A549 (cell line): ENCODE results near the gene IMP4. TPM values are rescaled to one million over a fixed set of nuclear protein-coding genes. Genes with fewer than 3 reads are reported as not detected.

Experiments
- ATAC-seq, 2 experiments: fragments of 200-7000 bp in 1 of 2; fragments of >200 bp in 1 of 2; cut with Nextera tagmentation in 1 of 2; cut with Tn5 transposase in 1 of 2; 3 replicates each; pipeline versions ENCODE4 v1.8.0 to v1.9.1; 2018 to 2020; ENCODE audit warnings: mild to moderate bottlenecking in 1 of 2, moderate library complexity in 1 of 2
- CTCF ChIA-PET: fragments of 300-600 bp; sonication (Branson Sonifier 250); formaldehyde crosslinking; extraction: SDS; loops from one replicate; lab custom pipeline; 2021; ENCODE audit warnings: antibody characterized with exemption, inconsistent platforms; lab: Yijun Ruan, JAX
- POLR2A ChIA-PET: fragments of 350-600 bp; formaldehyde crosslinking; extraction: SDS; loops from one replicate; lab custom pipeline; 2021; ENCODE audit warnings: antibody characterized with exemption, inconsistent platforms; lab: Yijun Ruan, JAX
- DNase-seq, 2 experiments: peaks; one replicate each; pipeline versions ENCODE4 v3.0.0 to v3.0.0-alpha.2; 2011 to 2016; ENCODE audit warnings: low read depth in 1 of 2, low spot score in 1 of 2
- FAIRE-seq: peaks from 2 replicates; lab custom pipeline; 2011; peaks lifted over from hg19 to GRCh38; lab: Jason Lieb, UNC
- H3K27ac ChIP-seq, 2 experiments: fragments of >200 bp; sonication (Bioruptor Twin); formaldehyde crosslinking; 3 replicates each; pipeline ENCODE4 v1.5.1; 2016 to 2017
- H3K4me1 ChIP-seq: fragments of >200 bp; sonication (Bioruptor Twin); formaldehyde crosslinking; 3 replicates; pipeline ENCODE4 v1.6.1; 2016
- H3K4me2 ChIP-seq: fragments of >200 bp; sonication (Bioruptor Twin); formaldehyde crosslinking; 3 replicates; pipeline ENCODE4 v1.6.1; 2016
- H3K4me3 ChIP-seq: fragments of >200 bp; sonication (Bioruptor Twin); formaldehyde crosslinking; 3 replicates; pipeline ENCODE4 v1.5.1; 2016
- H3K9me3 ChIP-seq: fragments of >200 bp; sonication (Bioruptor Twin); formaldehyde crosslinking; 3 replicates; pipeline ENCODE4 v1.6.1; 2016
- BHLHE40 ChIP-seq: IDR thresholded peaks from 2 replicates; pipeline ENCODE4 v1.6.1; 2012; ENCODE audit warnings: low read depth, low read length, inconsistent platforms
- CBX2 ChIP-seq: fragments of 200-600 bp; sonication (generic); IDR thresholded peaks from 2 replicates; pipeline ENCODE4 v1.6.1; 2016; ENCODE audit warnings: low read depth, mild to moderate bottlenecking, borderline replicate concordance
- CHD4 ChIP-seq: fragments of 200-600 bp; sonication (generic); IDR thresholded peaks from 2 replicates; pipeline ENCODE4 v1.6.1; 2016; ENCODE audit warnings: antibody characterized with exemption, mild to moderate bottlenecking, borderline replicate concordance
- FOSL2 ChIP-seq, 2 experiments: fragments of 450-650 bp in 1 of 2; fragments of >200 bp in 1 of 2; sonication (Bioruptor Twin) in 1 of 2; formaldehyde crosslinking; IDR thresholded peaks; 2 replicates each; pipeline versions ENCODE4 v1.5.0 to v1.6.1; 2016 to 2020; ENCODE audit warnings: mild to moderate bottlenecking in 1 of 2, moderate library complexity in 1 of 2
- FOXS1 ChIP-seq: fragments of 250-450 bp; sonication (Bioruptor Pico); IDR thresholded peaks from 2 replicates; pipeline ENCODE4 v1.5.0; 2020; ENCODE audit warnings: mild to moderate bottlenecking, moderate library complexity
- GATA3 ChIP-seq: IDR thresholded peaks from 2 replicates; pipeline ENCODE4 v1.6.1; 2012; ENCODE audit warnings: borderline replicate concordance
- HEYL ChIP-seq: fragments of 250-450 bp; sonication (Bioruptor Pico); IDR thresholded peaks from 2 replicates; pipeline ENCODE4 v1.8.0; 2021; ENCODE audit warnings: mild to moderate bottlenecking, moderate library complexity
- HOXA7 ChIP-seq: fragments of 250-450 bp; sonication (Bioruptor Pico); IDR thresholded peaks from 2 replicates; pipeline ENCODE4 v1.5.0; 2020; ENCODE audit warnings: mild to moderate bottlenecking, moderate library complexity
- HOXB13 ChIP-seq: fragments of 250-450 bp; sonication (Bioruptor Pico); IDR thresholded peaks from 2 replicates; pipeline ENCODE4 v1.5.0; 2020; ENCODE audit warnings: low read depth, mild to moderate bottlenecking, moderate library complexity
- JUNB ChIP-seq: fragments of >200 bp; sonication (Bioruptor Twin); formaldehyde crosslinking; IDR thresholded peaks from 2 replicates; pipeline ENCODE4 v1.6.1; 2016
- KDM1A ChIP-seq: fragments of 200-600 bp; sonication (generic); IDR thresholded peaks from 2 replicates; pipeline ENCODE4 v1.6.1; 2016; ENCODE audit warnings: low read depth, mild to moderate bottlenecking
- KDM5A ChIP-seq: fragments of 200-600 bp; sonication (generic); IDR thresholded peaks from 2 replicates; pipeline ENCODE4 v1.6.1; 2016; ENCODE audit warnings: antibody characterized with exemption, mild to moderate bottlenecking
- PHF8 ChIP-seq: fragments of 200-600 bp; sonication (generic); IDR thresholded peaks from 2 replicates; pipeline ENCODE4 v1.6.1; 2016; ENCODE audit warnings: low read depth, mild to moderate bottlenecking, antibody characterized with exemption, moderate library complexity, borderline replicate concordance
- POLR2A ChIP-seq: IDR thresholded peaks from 2 replicates; pipeline ENCODE4 v1.6.1; 2012; ENCODE audit warnings: mild to moderate bottlenecking, low read length
- RARB ChIP-seq: fragments of 250-450 bp; sonication (Bioruptor Pico); IDR thresholded peaks from 2 replicates; pipeline ENCODE4 v1.8.0; 2021; ENCODE audit warnings: mild to moderate bottlenecking, moderate library complexity
- RCOR1 ChIP-seq: fragments of 150-350 bp; IDR thresholded peaks from 2 replicates; pipeline ENCODE4 v1.6.1; 2014; ENCODE audit warnings: antibody characterized with exemption, low read length, low read depth
- TFCP2L1 ChIP-seq: fragments of 250-450 bp; sonication (Bioruptor Pico); IDR thresholded peaks from 2 replicates; pipeline ENCODE4 v1.5.0; 2021; ENCODE audit warnings: mild to moderate bottlenecking
- ZC3H11A ChIP-seq: fragments of 450-650 bp; IDR thresholded peaks from 2 replicates; pipeline ENCODE4 v1.6.1; 2014; ENCODE audit warnings: antibody characterized with exemption, mild to moderate bottlenecking
- WGBS: methylation state at CpG from one replicate; pipeline ENCODE4 v1.1.6; 2017; ENCODE audit errors: missing lambda C conversion rate; 5-methylcytosine and 5-hydroxymethylcytosine counted together
- polyA plus RNA-seq, 4 experiments: library from polyadenylated mRNA; depleted of rRNA in 3 of 4; stranded (reverse); fragments of >200 nt; fragmentation: RNase III in 1 of 4; extraction: RNeasy Plus Mini Kit Qiagen cat#74134 plus additional on column Dnase treatment in 1 of 4; gene quantifications; 2 replicates in 3 of 4; 3 replicates in 1 of 4; pipeline ENCODE4 v1.2.3, GENCODE V29; 2011 to 2017
- TF ChIP-seq, protein P1 (sequence below): fragments of 150-350 bp; IDR thresholded peaks from 2 replicates; pipeline ENCODE4 v1.6.1; 2014; ENCODE audit warnings: low read depth, mild to moderate bottlenecking, low read length
- TF ChIP-seq, protein P2 (sequence below): fragments of 250-450 bp; sonication (Bioruptor Pico); IDR thresholded peaks from 2 replicates; pipeline ENCODE4 v1.5.0; 2020; ENCODE audit warnings: low read depth, mild to moderate bottlenecking, moderate library complexity

Gene IMP4
- polyA plus RNA-seq, 2 of the 4 experiments (the other 2 are of a cell fraction), result 113 to 149 TPM

DNA sequence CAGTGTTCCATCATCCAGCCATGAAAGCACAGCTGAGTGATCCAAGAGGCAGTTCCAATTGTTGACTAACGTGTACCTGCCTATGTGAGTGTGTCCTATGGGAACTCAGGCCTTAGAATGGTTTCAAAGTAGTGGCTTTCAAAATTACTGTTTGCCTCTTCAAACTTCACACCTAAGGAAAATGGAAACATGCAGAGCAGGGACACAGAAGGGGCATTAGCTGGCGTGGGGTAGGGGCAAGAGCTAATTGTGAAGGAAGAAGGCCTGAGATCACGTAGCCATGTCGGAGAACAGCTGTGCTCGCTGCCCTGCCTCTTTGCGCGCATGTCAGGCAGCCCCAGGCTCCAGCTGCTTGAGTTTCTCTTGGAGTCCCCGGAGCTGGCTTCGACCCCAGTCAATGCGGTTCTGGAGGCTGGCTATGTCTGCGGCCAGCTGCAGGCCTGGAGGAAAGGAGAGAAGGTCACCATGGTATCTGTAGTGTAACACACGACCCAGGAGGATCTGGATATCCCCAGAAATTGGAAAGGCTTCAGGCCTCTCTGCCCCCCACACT is 3.8 kb upstream of the IMP4 start:
- ATAC-seq (no peak), DNase-seq (no peak), FAIRE-seq (no peak)
- 93% methylated on average over 12 of the region's 12 CpGs for WGBS
- Histone ChIP-seq H3K4me2 (no peak overlapping the region), H3K27ac (no peak overlapping the region), H3K4me1 (peaks cover 15% of the 10 kb centered on the region), H3K9me3 (no peaks in the 10 kb centered on the region)
- POLR2A ChIA-PET, result interaction anchor here (0.6 kb wide), 1 partner anchor 193 kb away, joined by 4 read pairs; no protein-coding TSS in a partner anchor
- TF ChIP-seq TFCP2L1, result no peak
- no peak for TF ChIP-seq BHLHE40
- TF ChIP-seq FOXS1 (CRISPR knock-in tag), result no peak
- TF ChIP-seq, protein P1, sequence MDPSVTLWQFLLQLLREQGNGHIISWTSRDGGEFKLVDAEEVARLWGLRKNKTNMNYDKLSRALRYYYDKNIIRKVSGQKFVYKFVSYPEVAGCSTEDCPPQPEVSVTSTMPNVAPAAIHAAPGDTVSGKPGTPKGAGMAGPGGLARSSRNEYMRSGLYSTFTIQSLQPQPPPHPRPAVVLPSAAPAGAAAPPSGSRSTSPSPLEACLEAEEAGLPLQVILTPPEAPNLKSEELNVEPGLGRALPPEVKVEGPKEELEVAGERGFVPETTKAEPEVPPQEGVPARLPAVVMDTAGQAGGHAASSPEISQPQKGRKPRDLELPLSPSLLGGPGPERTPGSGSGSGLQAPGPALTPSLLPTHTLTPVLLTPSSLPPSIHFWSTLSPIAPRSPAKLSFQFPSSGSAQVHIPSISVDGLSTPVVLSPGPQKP, result no peak
- TF ChIP-seq HOXA7 (CRISPR knock-in tag), result no peak
- TF ChIP-seq KDM5A, result no peak
- no peak for TF ChIP-seq FOSL2 (IDR thresholded peaks at IDR 0.05)
- no peak for TF ChIP-seq FOSL2 (CRISPR knock-in tag; IDR thresholded peaks at IDR 0.05)
- TF ChIP-seq KDM1A, result no peak
- TF ChIP-seq, all 56 proteins: peak for 0
- no peak overlapping the region for H3K4me3 ChIP-seq
- CTCF ChIA-PET, result interaction anchor here (1.4 kb wide), 1 partner anchor 17 kb away, joined by 3 read pairs; the partner anchor contains the start of gene PTPN18

DNA sequence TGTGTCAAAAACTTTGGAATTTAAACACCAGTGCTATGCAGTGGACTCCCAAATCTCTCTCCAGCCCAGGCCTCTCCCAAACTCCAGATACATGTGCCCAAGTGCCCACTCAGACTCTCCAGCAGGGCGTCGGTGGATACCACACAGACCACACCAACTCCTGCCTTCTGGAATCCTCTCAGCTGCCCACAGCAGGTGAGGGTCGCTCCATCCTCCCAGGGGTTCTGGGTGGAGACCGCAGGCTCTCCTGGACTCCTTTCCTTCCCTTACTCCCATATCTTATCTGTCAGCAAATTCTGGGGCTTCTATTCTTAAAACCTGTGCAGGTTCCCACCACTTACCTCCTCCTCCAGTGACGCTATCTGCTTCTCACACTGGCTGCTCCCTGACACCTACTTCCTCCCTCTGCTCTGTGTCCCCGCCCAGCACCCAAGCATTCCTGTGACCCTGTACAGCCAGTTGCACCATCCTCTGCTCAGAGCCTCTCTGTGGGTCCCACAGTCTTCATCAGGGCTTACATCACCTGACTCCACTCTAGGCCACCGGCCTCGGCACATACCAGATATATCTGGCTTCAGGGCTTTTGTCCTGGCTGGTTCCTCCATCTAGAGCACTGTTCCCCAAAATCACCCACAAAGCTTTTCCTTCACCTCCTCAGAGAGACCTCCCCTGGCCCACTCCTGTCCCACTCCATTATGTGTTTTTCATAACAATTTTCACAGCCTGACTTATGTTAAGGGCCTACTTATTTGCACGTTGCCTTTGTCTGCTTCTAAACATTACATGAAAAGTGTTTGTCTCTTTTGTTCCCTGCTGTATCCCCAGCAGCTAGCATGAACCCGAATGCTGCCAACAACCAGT is 2.6 kb upstream of the IMP4 start:
- FAIRE-seq (no peak), ATAC-seq (no peak)
- Histone ChIP-seq H3K4me3 (no peak overlapping the region), H3K4me2 (no peak overlapping the region), H3K9me3 (no peaks in the 10 kb centered on the region), H3K27ac (no peak overlapping the region)
- TF ChIP-seq CBX2 (no peak), RCOR1 (no peak), HEYL (CRISPR knock-in tag) (no peak), JUNB (no peak), ZC3H11A (no peak), KDM5A (no peak), TFCP2L1 (no peak), GATA3 (no peak), HOXB13 (CRISPR knock-in tag) (no peak), CHD4 (no peak)
- TF ChIP-seq, all 56 proteins: peak for 0
- WGBS, result 96% methylated on average over 10 of the region's 10 CpGs
- no peak for DNase-seq
- H3K4me1 ChIP-seq, result peaks cover 20% of the 10 kb centered on the region
- ChIA-PET POLR2A (no interaction called here), CTCF (interaction anchor here (1.2 to 4.1 kb wide), 3 partner anchors 16 to 159 kb away, joined by 3 to 18 read pairs (median 6); partner anchors contain the start of genes PTPN18 and SMPD4)

DNA sequence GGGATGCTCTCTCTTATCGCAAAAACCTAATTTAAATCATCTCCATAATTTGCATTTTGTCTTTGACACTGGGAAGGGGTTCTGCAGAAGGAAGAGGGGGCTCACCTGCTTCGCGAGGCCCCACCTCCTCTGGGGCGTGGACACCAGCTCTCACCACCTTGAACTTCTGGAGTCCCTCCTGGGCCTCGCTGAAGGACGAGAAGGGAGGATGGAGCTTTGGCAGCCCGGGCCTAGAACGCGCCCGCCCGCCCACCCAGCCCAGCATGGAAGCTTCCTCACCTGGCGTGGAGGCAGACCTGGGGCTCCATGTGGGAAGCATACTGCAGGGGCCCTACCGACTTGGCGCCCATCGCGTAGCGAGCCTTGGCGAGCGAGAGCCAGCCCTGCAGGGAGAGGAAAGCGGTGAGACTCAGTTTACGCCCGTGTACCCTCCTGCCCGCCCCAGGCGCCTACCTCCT is 1.1 kb upstream of the IMP4 start:
- FAIRE-seq, result no peak
- peak overlapping the region; percentile 90 to 95 for H3K27ac ChIP-seq

More for the DNA sequence above, 1.1 kb upstream of the IMP4 start:
- H3K4me1 ChIP-seq, result peaks cover 20% of the 10 kb centered on the region
- ATAC-seq, result peak; percentile 5 to 10; a peak in 5 of 6 replicates
- no peak for TF ChIP-seq PHF8
- TF ChIP-seq FOXS1 (CRISPR knock-in tag), result no peak
- no peak for TF ChIP-seq FOSL2 (IDR thresholded peaks at IDR 0.05)
- TF ChIP-seq FOSL2 (CRISPR knock-in tag; IDR thresholded peaks at IDR 0.05), result no peak
- TF ChIP-seq, protein P2, sequence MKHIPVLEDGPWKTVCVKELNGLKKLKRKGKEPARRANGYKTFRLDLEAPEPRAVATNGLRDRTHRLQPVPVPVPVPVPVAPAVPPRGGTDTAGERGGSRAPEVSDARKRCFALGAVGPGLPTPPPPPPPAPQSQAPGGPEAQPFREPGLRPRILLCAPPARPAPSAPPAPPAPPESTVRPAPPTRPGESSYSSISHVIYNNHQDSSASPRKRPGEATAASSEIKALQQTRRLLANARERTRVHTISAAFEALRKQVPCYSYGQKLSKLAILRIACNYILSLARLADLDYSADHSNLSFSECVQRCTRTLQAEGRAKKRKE (CRISPR knock-in tag), result no peak
- TF ChIP-seq POLR2A, result no peak
- TF ChIP-seq ZC3H11A, result no peak
- TF ChIP-seq BHLHE40, result no peak
- TF ChIP-seq RARB (CRISPR knock-in tag), result no peak
- H3K9me3 ChIP-seq, result no peaks in the 10 kb centered on the region
- peak overlapping the region; percentile 71 for H3K4me2 ChIP-seq
- ChIA-PET POLR2A (interaction anchor here (0.8 to 2.6 kb wide), 10 partner anchors 9 to 752 kb away, joined by 3 to 27 read pairs (median 4); partner anchors contain the start of genes FAM168B, MZT2B, PTPN18 and SMPD4), CTCF (interaction anchor here (0.9 to 4.1 kb wide), 8 partner anchors 9 to 186 kb away, joined by 4 to 18 read pairs (median 6); partner anchors contain the start of genes MZT2B and SMPD4)
- H3K4me3 ChIP-seq, result peak overlapping the region; percentile 88
- DNase-seq, result peak in 1 of 2 experiments; percentile 23
- 9% methylated on average over 14 of the region's 24 CpGs for WGBS
